Panc1 (cell line): ENCODE results near the gene PTTG1IP. TPM values are rescaled to one million over a fixed set of nuclear protein-coding genes. Genes with fewer than 3 reads are reported as not detected.

Source experiments
- ATAC-seq: fragments of 200-7000 bp; cut with Tn5 transposase; 2 replicates; pipeline ENCODE4 v1.9.1; 2020; ENCODE audit warnings: mild to moderate bottlenecking, moderate library complexity
- BruUV-seq: library from RNA; stranded (reverse); fragments of 400-500 nt; replicated peaks from 2 replicates; lab custom pipeline; 2021; lab: Mats Ljungman, UMichigan
- CTCF ChIA-PET: fragments of 300-600 bp; sonication (Branson Sonifier 250); formaldehyde crosslinking; loops from one replicate; lab custom pipeline; 2022; ENCODE audit warnings: antibody characterized with exemption; lab: Charles Lee
- POLR2A ChIA-PET: fragments of 300-600 bp; sonication (Branson Sonifier 250); formaldehyde crosslinking; loops from one replicate; lab custom pipeline; 2022; ENCODE audit warnings: antibody characterized with exemption; lab: Charles Lee
- DNase-seq: peaks from one replicate; pipeline ENCODE4 v3.0.0-alpha.2; 2010; ENCODE audit warnings: low read depth, low spot score
- H3K27ac ChIP-seq: 2 replicates; pipeline ENCODE4 v1.5.1; 2011; ENCODE audit warnings: mild to moderate bottlenecking, low read length, inconsistent platforms
- H3K27me3 ChIP-seq: fragments of 200-500 bp; sonication (Bioruptor generic); 2 replicates; pipeline ENCODE4 v1.6.0; 2014; ENCODE audit warnings: low read length, inconsistent platforms; ENCODE audit not compliant: control insufficient read depth, insufficient read depth
- H3K36me3 ChIP-seq: fragments of 200-500 bp; sonication (Bioruptor generic); 2 replicates; pipeline ENCODE4 v1.5.1; 2014; ENCODE audit warnings: inconsistent platforms, mild to moderate bottlenecking, low read length, moderate library complexity; ENCODE audit not compliant: control insufficient read depth, insufficient read depth
- H3K4me1 ChIP-seq: 2 replicates; pipeline ENCODE4 v1.5.1; 2011; ENCODE audit warnings: inconsistent platforms, mild to moderate bottlenecking, low read length, moderate library complexity; ENCODE audit not compliant: control insufficient read depth, insufficient read depth
- H3K4me3 ChIP-seq, 2 experiments: 2 replicates each; pipeline ENCODE4 v1.5.1; 2011 to 2012; ENCODE audit warnings: low read depth in 2 of 2, low read length in 2 of 2, mild to moderate bottlenecking in 2 of 2, inconsistent platforms in 1 of 2, moderate library complexity in 1 of 2
- H3K9me3 ChIP-seq: fragments of 200-500 bp; sonication (Bioruptor generic); 2 replicates; pipeline ENCODE4 v1.5.1; 2014; ENCODE audit warnings: low read depth, mild to moderate bottlenecking, inconsistent platforms, low read length, moderate library complexity; ENCODE audit not compliant: control insufficient read depth, insufficient read depth
- CTCF ChIP-seq: fragments of 450-650 bp; IDR thresholded peaks from 2 replicates; pipeline ENCODE4 v1.5.1; 2017; ENCODE audit warnings: mild to moderate bottlenecking
- POLR2AphosphoS5 ChIP-seq: IDR thresholded peaks from 2 replicates; pipeline ENCODE4 v1.6.1; 2012; ENCODE audit warnings: mild to moderate bottlenecking, low read depth, low read length, moderate library complexity
- REST ChIP-seq, 2 experiments: IDR thresholded peaks; 2 replicates each; pipeline ENCODE4 v1.6.1; 2011 to 2012; ENCODE audit warnings: low read depth in 2 of 2, control low read depth in 1 of 2, low read length in 1 of 2, mild to moderate bottlenecking in 1 of 2, moderate library complexity in 1 of 2; ENCODE audit not compliant: insufficient read depth in 1 of 2
- SIN3A ChIP-seq: IDR thresholded peaks from 2 replicates; pipeline ENCODE4 v1.6.1; 2012; ENCODE audit warnings: low read depth, mild to moderate bottlenecking, low read length, moderate library complexity, borderline replicate concordance; ENCODE audit not compliant: insufficient read depth
- TCF7L2 ChIP-seq: IDR thresholded peaks from 2 replicates; pipeline ENCODE4 v1.6.1; 2011; ENCODE audit warnings: mild to moderate bottlenecking, low read depth, low read length, inconsistent platforms
- in situ Hi-C: cut with HindIII; loops from 2 replicates; pipeline ENCODE4 v1.10.0; 2016; ENCODE audit warnings: low sequenced_read_pairs, low pct_unique_long_range_greater_than_20kb
- intact Hi-C: fragments of 100-400 bp; cut with micrococcal nuclease; formaldehyde crosslinking; loops from one replicate; pipeline ENCODE4 v1.10.0; 2022; ENCODE audit not compliant: unreplicated experiment
- total RNA-seq: library from RNA; stranded (reverse); gene quantifications from one replicate; pipeline ENCODE4 v1.2.1, GENCODE V29; 2021; ENCODE audit not compliant: unreplicated experiment

PTTG1IP gene
- total RNA-seq, 1 experiment from 2014 or later = 226 TPM

- ChIA-PET CTCF (no interaction called here), POLR2A (no interaction called here)
- TF ChIP-seq TCF7L2 (no peak), CTCF (no peak), POLR2AphosphoS5 (no peak), SIN3A (no peak), REST (IDR thresholded peaks at IDR 0.05; ENCODE audit: insufficient read depth in 1 of 2, low read depth in 2 of 2, low read length in 1 of 2) (no peak)
- ATAC-seq = no peak
- no TSS peak for BruUV-seq
- intact Hi-C loops (no loop called here), in situ Hi-C loops (no loop called here)
- no peaks in the 10 kb centered on the region for H3K27me3 ChIP-seq
- H3K4me3 ChIP-seq = no peak overlapping the region
- no peak overlapping the region for H3K27ac ChIP-seq
- H3K36me3 ChIP-seq = no peaks in the 10 kb centered on the region
- H3K9me3 ChIP-seq = peaks cover 10% of the 10 kb centered on the region; the same call in 1 of the 2 replicates
- no peak for DNase-seq
- no peaks in the 10 kb centered on the region for H3K4me1 ChIP-seq
Measured at GRCh38 chr21:44831227-44831860, 42.1 kb downstream of the PTTG1IP start.

- peaks cover 10% of the 10 kb centered on the region; the same call in 1 of the 2 replicates for H3K9me3 ChIP-seq
- DNase-seq (no peak), ATAC-seq (no peak)
- in situ Hi-C loops = no loop called here
- POLR2A ChIA-PET = interaction anchor here (0.6 kb wide), 1 partner anchor 18 kb away, joined by 4 read pairs; no protein-coding TSS in a partner anchor
- CTCF ChIA-PET = no interaction called here
- no TSS peak for BruUV-seq
- intact Hi-C loops = no loop called here
- no peaks in the 10 kb centered on the region for H3K27me3 ChIP-seq
- no peak for TF ChIP-seq CTCF
- no peak for TF ChIP-seq SIN3A
- TF ChIP-seq TCF7L2 = no peak
- TF ChIP-seq REST (IDR thresholded peaks at IDR 0.05; ENCODE audit: insufficient read depth in 1 of 2, low read depth in 2 of 2, low read length in 1 of 2) = no peak
- TF ChIP-seq POLR2AphosphoS5 = no peak
- no peak overlapping the region for H3K27ac ChIP-seq
- no peaks in the 10 kb centered on the region for H3K36me3 ChIP-seq
- no peak overlapping the region for H3K4me3 ChIP-seq
- H3K4me1 ChIP-seq = no peaks in the 10 kb centered on the region
Measured at GRCh38 chr21:44829507-44830092, 43.9 kb downstream of the PTTG1IP start.
